ENCODE data around the gene E2F6. TPM values are rescaled to one million over a fixed set of nuclear protein-coding genes. Genes with fewer than 3 reads are reported as not detected.
A peak's percentile ranks its signal among the peaks of the same experiment; 100 is the strongest.

E2F6 gene
- total and polyA plus RNA-seq, 9 of the 15 experiments (the other 6 are each of a cell fraction or from before 2014, with no cell fraction given) = 13.6 to 33.9 (median 26.1) TPM

DNA sequence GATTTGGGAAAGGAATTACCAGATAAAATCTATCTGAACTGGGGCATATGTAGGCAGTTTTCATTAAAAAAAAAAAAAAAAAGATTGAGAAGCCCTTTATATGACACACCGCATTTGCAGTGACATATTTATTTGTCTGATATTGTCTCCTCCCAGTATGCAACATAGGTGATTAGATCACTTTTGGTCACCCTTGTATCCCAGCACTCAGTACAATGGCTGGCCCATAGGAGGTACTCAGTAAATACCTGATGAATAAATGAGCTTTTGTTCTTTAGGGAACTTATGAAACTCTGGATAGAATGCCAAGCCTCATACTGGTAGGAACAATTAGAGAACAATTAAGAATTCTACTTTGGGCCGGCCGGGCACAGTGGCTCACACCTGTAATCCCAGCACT, 22.8 kb upstream of the E2F6 start:
- no peak for ATAC-seq
- in situ Hi-C loops (cut with MboI) = loop anchor here (25.0 kb wide), 1 partner anchor 298 kb away; no protein-coding TSS in a partner anchor
- ChIA-PET CTCF (ENCODE audit: low intra/inter-chr PET ratio) (interaction anchor here (0.7 kb wide), 1 partner anchor 89 kb away, joined by 3 read pairs; no protein-coding TSS in a partner anchor), POLR2A (interaction anchor here (0.8 kb wide), 1 partner anchor 354 kb away, joined by 3 read pairs; no protein-coding TSS in a partner anchor)
- Histone ChIP-seq H3K9me1 (ENCODE audit: control insufficient read depth, insufficient read depth, low read length) (no peaks in the 10 kb centered on the region), H3K4me1 (replicated peaks in 1 of 2; ENCODE audit: control insufficient read depth in 2 of 2, insufficient read depth in 2 of 2, low read length in 2 of 2) (no peaks in the 10 kb centered on the region), H4K20me1 (replicated peaks; ENCODE audit: control insufficient read depth, insufficient read depth, low read length) (no peaks in the 10 kb centered on the region; the same call in 1 of the 2 replicates), H3K36me3 (ENCODE audit: control insufficient read depth, insufficient read depth, low read length) (no peaks in the 10 kb centered on the region), H3K9ac (ENCODE audit: insufficient read depth in 1 of 2, low read depth in 2 of 2, low read length in 2 of 2) (no peak overlapping the region), H3K9me3 (replicated peaks; ENCODE audit: control insufficient read depth, insufficient read depth, low read depth, low read length) (no peaks in the 10 kb centered on the region), H3K4me3 (no peak overlapping the region), H3K4me2 (ENCODE audit: insufficient read depth, low read length) (no peak overlapping the region), H3K27me3 (ENCODE audit: control insufficient read depth in 2 of 2, insufficient read depth in 2 of 2, low read length in 2 of 2) (peaks cover 21 to 36% of the 10 kb centered on the region in 2 experiments), H3K27ac (ENCODE audit: extremely low read depth, low read depth, low read length) (no peak overlapping the region), H2AFZ (ENCODE audit: low read depth, low read length) (no peak overlapping the region), H3K79me2 (ENCODE audit: control insufficient read depth, insufficient read depth, low read length) (no peaks in the 10 kb centered on the region)
- no peak for FAIRE-seq
- 0% methylated on average over 3 of the region's 3 CpGs for WGBS (ENCODE audit: insufficient coverage, low coverage, missing lambda C conversion rate)
- intact Hi-C loops (cut with micrococcal nuclease) = no loop called here
- DNase-seq (ENCODE audit: extremely low read depth in 1 of 4, low spot score in 3 of 4) = no peak
- no TSS peak for BruUV-seq (replicated peaks)
- peak; percentile 9 for TF ChIP-seq CBX2 (IDR thresholded peaks at IDR 0.05; ENCODE audit: insufficient read depth, low read length, poor library complexity, severe bottlenecking)
- TF ChIP-seq PRMT5 (CRISPR knock-in tag; IDR thresholded peaks at IDR 0.05) = no peak
- no peak for TF ChIP-seq ZC3H8 (IDR thresholded peaks at IDR 0.05)
- TF ChIP-seq ZKSCAN8 (CRISPR knock-in tag; IDR thresholded peaks at IDR 0.05) = no peak
- no peak for TF ChIP-seq PHF20 (IDR thresholded peaks at IDR 0.05; ENCODE audit: partially characterized antibody)
- TF ChIP-seq SIN3B (IDR thresholded peaks at IDR 0.05; ENCODE audit: low read depth) = no peak

All from K562 (cell line).